ENCODE measurements around the gene TMEM123. TPM values are rescaled to one million over a fixed set of nuclear protein-coding genes. Genes with fewer than 3 reads are reported as not detected.
A peak's percentile ranks its signal among the peaks of the same experiment; 100 is the strongest.

TMEM123 gene
- total RNA-seq, 1 experiment from 2014 or later, result 116 TPM

GRCh38 chr11:102464037-102464436 is 11.5 kb upstream of the TMEM123 start (continued):
- no peak for TF ChIP-seq STAT6 (CRISPR knock-in tag; conservative IDR thresholded peaks at IDR 0.05; ENCODE audit: low read depth)
- TF ChIP-seq ZNF121 (CRISPR knock-in tag; IDR thresholded peaks at IDR 0.05), result no peak
- no peak for TF ChIP-seq CREM (CRISPR knock-in tag; IDR thresholded peaks at IDR 0.05)
- no peak for TF ChIP-seq CDX4 (CRISPR knock-in tag; IDR thresholded peaks at IDR 0.05; ENCODE audit: borderline replicate concordance)
- TF ChIP-seq ZMAT4 (CRISPR knock-in tag; IDR thresholded peaks at IDR 0.05), result no peak

- ChIA-PET CTCF (interaction anchor here (1.2 to 2.5 kb wide), 2 partner anchors 72 to 204 kb away, joined by 3 to 8 read pairs; no protein-coding TSS in a partner anchor), POLR2A (interaction anchor here (0.6 kb wide), 1 partner anchor 151 kb away, joined by 3 read pairs; no protein-coding TSS in a partner anchor)
- no peak overlapping the region for H3K27ac Mint-ChIP-seq
- H3K4me1 Mint-ChIP-seq, result no peaks in the 10 kb centered on the region; the same call in 1 of the 2 replicates
- no peak for TF ChIP-seq RELA (CRISPR knock-in tag; IDR thresholded peaks at IDR 0.05; ENCODE audit: borderline replicate concordance)
- TF ChIP-seq GABPB1 (CRISPR knock-in tag; IDR thresholded peaks at IDR 0.05), result peak; percentile 72; the same call in 1 of the 2 replicates
- H3K4me3 Mint-ChIP-seq, result no peak overlapping the region
- no peak for ATAC-seq
- DNase-seq (ENCODE audit: low spot score), result no peak
- no peaks in the 10 kb centered on the region for H3K27me3 Mint-ChIP-seq (ENCODE audit: low read depth)
- H3K36me3 Mint-ChIP-seq, result no peaks in the 10 kb centered on the region
- H3K9me3 Mint-ChIP-seq, result no peaks in the 10 kb centered on the region
Measured at GRCh38 chr11:102462610-102463009, 10.0 kb upstream of the TMEM123 start.

- Mint-ChIP-seq H3K36me3 (no peaks in the 10 kb centered on the region), H3K4me1 (peaks cover 14% of the 10 kb centered on the region)
- CTCF ChIA-PET, result interaction anchor here (1.2 kb wide), 1 partner anchor 150 kb away, joined by 4 read pairs; no protein-coding TSS in a partner anchor
- TF ChIP-seq PRRX2 (CRISPR knock-in tag; IDR thresholded peaks at IDR 0.05) (no peak), ZNF281 (CRISPR knock-in tag; IDR thresholded peaks at IDR 0.05) (no peak), ZBTB43 (CRISPR knock-in tag; IDR thresholded peaks at IDR 0.05) (no peak), MXD4 (CRISPR knock-in tag; IDR thresholded peaks at IDR 0.05; ENCODE audit: borderline replicate concordance) (no peak), RORB (CRISPR knock-in tag; IDR thresholded peaks at IDR 0.05) (no peak), ZBTB21 (CRISPR knock-in tag; IDR thresholded peaks at IDR 0.05; ENCODE audit: borderline replicate concordance) (no peak), ZNF317 (CRISPR knock-in tag; IDR thresholded peaks at IDR 0.05; ENCODE audit: borderline replicate concordance, low read depth) (no peak), PRDM15 (CRISPR knock-in tag; IDR thresholded peaks at IDR 0.05) (no peak), RELA (CRISPR knock-in tag; IDR thresholded peaks at IDR 0.05; ENCODE audit: borderline replicate concordance) (no peak), OVOL2 (CRISPR knock-in tag; IDR thresholded peaks at IDR 0.05; ENCODE audit: borderline replicate concordance) (no peak), CREB1 (CRISPR knock-in tag; IDR thresholded peaks at IDR 0.05) (no peak), FOXP1 (CRISPR knock-in tag; IDR thresholded peaks at IDR 0.05; ENCODE audit: borderline replicate concordance) (no peak), JAZF1 (CRISPR knock-in tag; IDR thresholded peaks at IDR 0.05) (no peak), ZNF512 (CRISPR knock-in tag; IDR thresholded peaks at IDR 0.05; ENCODE audit: borderline replicate concordance) (no peak)
Measured at GRCh38 chr11:102459393-102459792, 6.8 kb upstream of the TMEM123 start.

More at GRCh38 chr11:102459393-102459792, 6.8 kb upstream of the TMEM123 start:
- no peak overlapping the region for H3K4me3 Mint-ChIP-seq
- POLR2A ChIA-PET, result no interaction called here
- no peaks in the 10 kb centered on the region for H3K9me3 Mint-ChIP-seq
- H3K27me3 Mint-ChIP-seq (ENCODE audit: low read depth), result peaks cover 15% of the 10 kb centered on the region
- ATAC-seq (no peak), DNase-seq (ENCODE audit: low spot score) (no peak)
- no peak overlapping the region for H3K27ac Mint-ChIP-seq
